GM21360 (cell line): ENCODE data around the gene NDUFV3.
A peak's percentile ranks its signal among the peaks of the same experiment; 100 is the strongest.
"Not testable (repeated sequence)": the region's sequence is repeated elsewhere in the genome, so short reads cannot be mapped to it uniquely, and the experiment has no call there.

ENCODE experiments used
- ATAC-seq: cut with Tn5 transposase; IDR thresholded peaks from one replicate; pipeline ENCODE4 v1.9.1; 2021; ENCODE audit warnings: mild to moderate bottlenecking, moderate library complexity; ENCODE audit not compliant: unreplicated experiment

The NDUFV3 gene

GRCh38 chr21:42892931-42893755 is at the start of gene NDUFV3:
Gene NDUFV3 (plus strand): TSS chr21:42893309. CDS start chr21:42893334, 25 bp downstream.
- peak; percentile 85 for ATAC-seq

- no peak for ATAC-seq
Observed at GRCh38 chr21:42844411-42845113, 48.5 kb upstream of the NDUFV3 start.

- no peak for ATAC-seq
Observed at GRCh38 chr21:42845296-42845965, 47.7 kb upstream of the NDUFV3 start.

GRCh38 chr21:42846221-42846620 is 46.9 kb upstream of the NDUFV3 start:
- ATAC-seq = no peak

GRCh38 chr21:42847051-42847707 is 45.9 kb upstream of the NDUFV3 start:
- ATAC-seq = no peak

- no peak for ATAC-seq
Observed at GRCh38 chr21:42847726-42848125, 45.4 kb upstream of the NDUFV3 start.

GRCh38 chr21:42848144-42848931 is 44.8 kb upstream of the NDUFV3 start:
- ATAC-seq = not testable (repeated sequence)

- no peak for ATAC-seq
Observed at GRCh38 chr21:42848932-42849758, 44.0 kb upstream of the NDUFV3 start.

- ATAC-seq = no peak
Observed at GRCh38 chr21:42849759-42850412, 43.2 kb upstream of the NDUFV3 start.

GRCh38 chr21:42850463-42850862 is 42.6 kb upstream of the NDUFV3 start:
- ATAC-seq = no peak

GRCh38 chr21:42850866-42851391 is 42.2 kb upstream of the NDUFV3 start:
- no peak for ATAC-seq

GRCh38 chr21:42851812-42852665 is 41.1 kb upstream of the NDUFV3 start:
- no peak for ATAC-seq

GRCh38 chr21:42852925-42853570 is 40.1 kb upstream of the NDUFV3 start:
- ATAC-seq = no peak

- ATAC-seq = no peak
Observed at GRCh38 chr21:42853621-42854020, 39.5 kb upstream of the NDUFV3 start.

GRCh38 chr21:42854246-42855010 is 38.7 kb upstream of the NDUFV3 start:
- ATAC-seq = no peak

GRCh38 chr21:42855171-42855936 is 37.8 kb upstream of the NDUFV3 start:
- no peak for ATAC-seq
